H9 (cell line): ENCODE data around the gene LRP5. TPM values are rescaled to one million over a fixed set of nuclear protein-coding genes. Genes with fewer than 3 reads are reported as not detected.

Experiments
- DNase-seq: peaks from one replicate; pipeline ENCODE4 v3.0.0-alpha.2; 2017
- H2AFZ ChIP-seq: one replicate; pipeline ENCODE4 v1.6.1; 2013; ENCODE audit warnings: mild to moderate bottlenecking, low read length, control low read depth, moderate library complexity
- H2AK5ac ChIP-seq: 2 replicates; pipeline ENCODE4 v1.6.1; 2013; ENCODE audit warnings: low read length, control low read depth, mixed read lengths; ENCODE audit not compliant: insufficient read length
- H2BK120ac ChIP-seq: one replicate; pipeline ENCODE4 v1.6.1; 2013; ENCODE audit warnings: low read depth, mild to moderate bottlenecking, low read length, control low read depth, inconsistent platforms; ENCODE audit not compliant: poor library complexity, severe bottlenecking
- H2BK12ac ChIP-seq: 2 replicates; pipeline ENCODE4 v1.6.1; 2013; ENCODE audit warnings: low read length, control low read depth, mixed read lengths, low read depth; ENCODE audit not compliant: insufficient read length
- H2BK15ac ChIP-seq: 2 replicates; pipeline ENCODE4 v1.6.1; 2013; ENCODE audit warnings: low read depth, low read length, control low read depth
- H2BK20ac ChIP-seq: one replicate; pipeline ENCODE4 v1.6.1; 2013; ENCODE audit warnings: low read depth, mild to moderate bottlenecking, low read length, control low read depth, inconsistent platforms; ENCODE audit not compliant: poor library complexity, severe bottlenecking
- H2BK5ac ChIP-seq: 2 replicates; pipeline ENCODE4 v1.6.1; 2013; ENCODE audit warnings: low read length, control low read depth, mixed read lengths; ENCODE audit not compliant: insufficient read length
- H3K14ac ChIP-seq: 2 replicates; pipeline ENCODE4 v1.6.1; 2013; ENCODE audit warnings: low read length, control low read depth; ENCODE audit not compliant: insufficient read depth
- H3K18ac ChIP-seq: 2 replicates; pipeline ENCODE4 v1.6.1; 2013; ENCODE audit warnings: low read depth, mild to moderate bottlenecking, mixed read lengths, low read length, control low read depth; ENCODE audit not compliant: insufficient read length
- H3K23ac ChIP-seq: 2 replicates; pipeline ENCODE4 v1.6.1; 2013; ENCODE audit warnings: low read length, control low read depth, mixed read lengths, low read depth; ENCODE audit not compliant: insufficient read length
- H3K23me2 ChIP-seq: 2 replicates; pipeline ENCODE4 v1.6.1; 2013; ENCODE audit warnings: low read depth, mild to moderate bottlenecking, mixed read lengths, low read length, control low read depth; ENCODE audit not compliant: insufficient read length, poor library complexity, severe bottlenecking
- H3K27ac ChIP-seq: 2 replicates; pipeline ENCODE4 v1.5.1; 2013; ENCODE audit warnings: low read length, control low read depth, mixed read lengths, low read depth; ENCODE audit not compliant: insufficient read length
- H3K27me3 ChIP-seq: 2 replicates; pipeline ENCODE4 v1.6.1; 2013; ENCODE audit warnings: low read length, control low read depth, inconsistent platforms; ENCODE audit not compliant: insufficient read depth
- H3K4ac ChIP-seq: 2 replicates; pipeline ENCODE4 v1.6.1; 2013; ENCODE audit warnings: low read depth, mild to moderate bottlenecking, control low read depth, inconsistent platforms, low read length, moderate library complexity
- H3K4me1 ChIP-seq: 2 replicates; pipeline ENCODE4 v1.6.1; 2013; ENCODE audit warnings: low read length, control low read depth, inconsistent platforms; ENCODE audit not compliant: insufficient read depth
- H3K4me2 ChIP-seq: 2 replicates; pipeline ENCODE4 v1.6.1; 2013; ENCODE audit warnings: low read length, control low read depth, mixed read lengths; ENCODE audit not compliant: insufficient read length, insufficient read depth
- H3K56ac ChIP-seq: 2 replicates; pipeline ENCODE4 v1.6.1; 2013; ENCODE audit warnings: low read depth, mild to moderate bottlenecking, mixed read lengths, low read length, control low read depth; ENCODE audit not compliant: insufficient read length
- H3K79me1 ChIP-seq: 2 replicates; pipeline ENCODE4 v1.6.1; 2013; ENCODE audit warnings: low read depth, mild to moderate bottlenecking, moderate library complexity, low read length, control low read depth, inconsistent platforms; ENCODE audit not compliant: insufficient read depth, poor library complexity, severe bottlenecking
- H3K79me2 ChIP-seq: 2 replicates; pipeline ENCODE4 v1.6.1; 2013; ENCODE audit warnings: low read length, control low read depth, inconsistent platforms; ENCODE audit not compliant: insufficient read depth
- H3K9ac ChIP-seq: 2 replicates; pipeline ENCODE4 v1.6.1; 2013; ENCODE audit warnings: low read length, control low read depth, mixed read lengths; ENCODE audit not compliant: insufficient read length; ENCODE audit errors: extremely low read depth
- H3K9me3 ChIP-seq: one replicate; pipeline ENCODE4 v1.6.1; 2013; ENCODE audit warnings: low read depth, low read length, inconsistent platforms; ENCODE audit not compliant: control insufficient read depth
- H3T11ph ChIP-seq: one replicate; pipeline ENCODE4 v1.6.1; 2013; ENCODE audit warnings: mild to moderate bottlenecking, low read length, control low read depth, inconsistent platforms
- H4K20me1 ChIP-seq: one replicate; pipeline ENCODE4 v1.6.1; 2013; ENCODE audit not compliant: control insufficient read depth, insufficient read length, insufficient read depth
- H4K5ac ChIP-seq: 2 replicates; pipeline ENCODE4 v1.6.1; 2013; ENCODE audit warnings: low read depth, mild to moderate bottlenecking, mixed read lengths, low read length, control low read depth; ENCODE audit not compliant: insufficient read length
- H4K8ac ChIP-seq: replicated peaks from 2 replicates; pipeline ENCODE4 v1.6.1; 2013; ENCODE audit warnings: low read length, control low read depth, mixed read lengths, low read depth; ENCODE audit not compliant: insufficient read length
- H4K91ac ChIP-seq: 2 replicates; pipeline ENCODE4 v1.6.1; 2013; ENCODE audit warnings: low read depth, mild to moderate bottlenecking, moderate library complexity, mixed read lengths, low read length, control low read depth; ENCODE audit not compliant: insufficient read length
- H3K27ac Mint-ChIP-seq, 3 experiments: 2 replicates in 2 of 3; 3 replicates in 1 of 3; pipeline ENCODE4 v1.8.0; 2020 to 2021; ENCODE audit warnings: mixed read lengths in 3 of 3, mild to moderate bottlenecking in 1 of 3, moderate library complexity in 1 of 3
- H3K27me3 Mint-ChIP-seq: 2 replicates; pipeline ENCODE4 v1.8.0; 2021; ENCODE audit warnings: low read depth, mild to moderate bottlenecking, moderate library complexity, mixed read lengths
- H3K36me3 Mint-ChIP-seq, 3 experiments: 2 replicates in 2 of 3; 3 replicates in 1 of 3; pipeline ENCODE4 v1.8.0; 2020 to 2021; ENCODE audit warnings: low read depth in 3 of 3, mixed read lengths in 3 of 3; ENCODE audit not compliant: insufficient read depth in 1 of 3
- H3K4me1 Mint-ChIP-seq, 2 experiments: 2 replicates each; pipeline ENCODE4 v1.8.0; 2020; ENCODE audit warnings: mixed read lengths in 2 of 2
- H3K4me3 Mint-ChIP-seq, 2 experiments: 2 replicates in 1 of 2; 3 replicates in 1 of 2; pipeline ENCODE4 v1.8.0; 2020 to 2021; ENCODE audit warnings: mild to moderate bottlenecking in 2 of 2, mixed read lengths in 2 of 2, moderate library complexity in 1 of 2
- H3K9me3 Mint-ChIP-seq, 2 experiments: 2 replicates in 1 of 2; 3 replicates in 1 of 2; pipeline ENCODE4 v1.8.0; 2020; ENCODE audit warnings: mild to moderate bottlenecking in 2 of 2, mixed read lengths in 2 of 2, moderate library complexity in 1 of 2
- WGBS: extraction: QIAGEN DNeasy Blood & Tissue Kit; methylation state at CpG from one replicate; pipeline ENCODE4 v1.1.7; 2013; ENCODE audit warnings: missing lambda C conversion rate, low lambda C conversion rate, mixed read lengths; ENCODE audit not compliant: insufficient read length; ENCODE audit errors: extremely low coverage; 5-methylcytosine and 5-hydroxymethylcytosine counted together
- total RNA-seq: library from RNA; stranded (reverse); gene quantifications from 2 replicates; pipeline ENCODE4 v1.2.1, GENCODE V29; 2021
- TF ChIP-seq, protein P1 (sequence below): fragments of 200-600 bp; sonication (generic); conservative IDR thresholded peaks from 3 replicates; pipeline ENCODE4 v1.8.0; 2021; ENCODE audit warnings: antibody characterized with exemption, mild to moderate bottlenecking

LRP5 gene
- total RNA-seq, 1 experiment from 2014 or later, result 38.4 TPM

DNA sequence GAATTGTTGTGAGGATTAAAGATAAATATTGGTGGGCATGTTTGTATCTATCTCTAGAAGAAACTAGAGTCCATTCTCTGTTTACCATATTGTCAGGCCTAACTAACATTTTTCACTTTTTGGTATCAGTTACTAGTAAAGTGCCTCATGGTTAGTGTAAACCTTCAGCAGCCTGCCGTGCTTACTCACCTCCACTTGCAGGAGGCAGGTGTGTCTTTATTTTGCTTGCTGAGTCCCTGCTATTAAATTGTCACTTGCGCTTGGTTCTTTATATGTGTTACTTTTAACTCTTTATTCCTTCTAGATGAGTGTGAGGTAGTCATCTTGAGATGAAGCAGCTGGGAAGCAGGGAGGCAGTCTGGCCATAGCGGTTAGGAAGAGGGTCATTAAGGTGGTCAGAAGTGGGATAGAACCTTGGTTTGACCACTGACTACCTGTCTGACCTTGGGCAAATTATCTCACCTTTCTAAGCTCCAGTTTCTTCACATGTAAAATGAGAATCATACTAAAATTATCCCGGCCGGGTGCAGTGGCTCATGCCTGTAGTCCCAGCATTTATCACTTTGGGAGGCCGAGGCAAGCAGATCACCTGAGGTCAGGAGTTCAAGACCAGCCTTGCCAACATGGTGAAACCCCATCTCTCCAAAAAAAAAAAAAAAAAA is 169.3 kb downstream of the LRP5 start:
- Histone ChIP-seq H3K9ac (no peak overlapping the region), H2AFZ (no peak overlapping the region), H3T11ph (no peak overlapping the region), H3K27me3 (no peaks in the 10 kb centered on the region), H3K14ac (no peak overlapping the region), H2BK5ac (no peak overlapping the region), H4K8ac (no peak overlapping the region), H3K4ac (no peak overlapping the region), H3K4me1 (no peaks in the 10 kb centered on the region), H2AK5ac (no peak overlapping the region), H3K23me2 (no peaks in the 10 kb centered on the region), H4K20me1 (no peaks in the 10 kb centered on the region), H2BK12ac (no peak overlapping the region), H2BK120ac (no peak overlapping the region), H3K23ac (no peak overlapping the region), H3K27ac (no peak overlapping the region), H4K5ac (no peak overlapping the region), H2BK20ac (no peak overlapping the region), H4K91ac (no peak overlapping the region), H3K79me2 (peaks cover 64% of the 10 kb centered on the region), H3K56ac (no peak overlapping the region), H3K18ac (no peak overlapping the region), H2BK15ac (no peak overlapping the region), H3K4me2 (no peak overlapping the region), H3K79me1 (peaks cover 6% of the 10 kb centered on the region), H3K9me3 (no peaks in the 10 kb centered on the region)
- no peak overlapping the region for H3K4me3 Mint-ChIP-seq
- peaks cover 7 to 15% of the 10 kb centered on the region in 2 experiments; a peak in 4 of 5 replicates for H3K9me3 Mint-ChIP-seq
- H3K4me1 Mint-ChIP-seq, result peaks cover 8 to 21% of the 10 kb centered on the region in 2 experiments
- TF ChIP-seq, protein P1, sequence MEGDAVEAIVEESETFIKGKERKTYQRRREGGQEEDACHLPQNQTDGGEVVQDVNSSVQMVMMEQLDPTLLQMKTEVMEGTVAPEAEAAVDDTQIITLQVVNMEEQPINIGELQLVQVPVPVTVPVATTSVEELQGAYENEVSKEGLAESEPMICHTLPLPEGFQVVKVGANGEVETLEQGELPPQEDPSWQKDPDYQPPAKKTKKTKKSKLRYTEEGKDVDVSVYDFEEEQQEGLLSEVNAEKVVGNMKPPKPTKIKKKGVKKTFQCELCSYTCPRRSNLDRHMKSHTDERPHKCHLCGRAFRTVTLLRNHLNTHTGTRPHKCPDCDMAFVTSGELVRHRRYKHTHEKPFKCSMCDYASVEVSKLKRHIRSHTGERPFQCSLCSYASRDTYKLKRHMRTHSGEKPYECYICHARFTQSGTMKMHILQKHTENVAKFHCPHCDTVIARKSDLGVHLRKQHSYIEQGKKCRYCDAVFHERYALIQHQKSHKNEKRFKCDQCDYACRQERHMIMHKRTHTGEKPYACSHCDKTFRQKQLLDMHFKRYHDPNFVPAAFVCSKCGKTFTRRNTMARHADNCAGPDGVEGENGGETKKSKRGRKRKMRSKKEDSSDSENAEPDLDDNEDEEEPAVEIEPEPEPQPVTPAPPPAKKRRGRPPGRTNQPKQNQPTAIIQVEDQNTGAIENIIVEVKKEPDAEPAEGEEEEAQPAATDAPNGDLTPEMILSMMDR, result no peak
- peaks cover 27 to 42% (median 39%) of the 10 kb centered on the region in 3 experiments for H3K36me3 Mint-ChIP-seq
- no CpG with 5 or more reads among the region's 6 CpGs for WGBS
- no peaks in the 10 kb centered on the region for H3K27me3 Mint-ChIP-seq
- peak overlapping the region in 1 of 3 experiments; percentile 20; a peak in 3 of 7 replicates for H3K27ac Mint-ChIP-seq
- no peak for DNase-seq
